Right hindlimb (tissue), 1 donor: Measurements from ENCODE around the gene SPOPL.
"Not testable (repeated sequence)": the region's sequence is repeated elsewhere in the genome, so short reads cannot be mapped to it uniquely, and the experiment has no call there.

ENCODE experiments used
- DNase-seq: peaks from one replicate; pipeline ENCODE4 v3.0.0-alpha.2; 2018

The SPOPL gene

DNA sequence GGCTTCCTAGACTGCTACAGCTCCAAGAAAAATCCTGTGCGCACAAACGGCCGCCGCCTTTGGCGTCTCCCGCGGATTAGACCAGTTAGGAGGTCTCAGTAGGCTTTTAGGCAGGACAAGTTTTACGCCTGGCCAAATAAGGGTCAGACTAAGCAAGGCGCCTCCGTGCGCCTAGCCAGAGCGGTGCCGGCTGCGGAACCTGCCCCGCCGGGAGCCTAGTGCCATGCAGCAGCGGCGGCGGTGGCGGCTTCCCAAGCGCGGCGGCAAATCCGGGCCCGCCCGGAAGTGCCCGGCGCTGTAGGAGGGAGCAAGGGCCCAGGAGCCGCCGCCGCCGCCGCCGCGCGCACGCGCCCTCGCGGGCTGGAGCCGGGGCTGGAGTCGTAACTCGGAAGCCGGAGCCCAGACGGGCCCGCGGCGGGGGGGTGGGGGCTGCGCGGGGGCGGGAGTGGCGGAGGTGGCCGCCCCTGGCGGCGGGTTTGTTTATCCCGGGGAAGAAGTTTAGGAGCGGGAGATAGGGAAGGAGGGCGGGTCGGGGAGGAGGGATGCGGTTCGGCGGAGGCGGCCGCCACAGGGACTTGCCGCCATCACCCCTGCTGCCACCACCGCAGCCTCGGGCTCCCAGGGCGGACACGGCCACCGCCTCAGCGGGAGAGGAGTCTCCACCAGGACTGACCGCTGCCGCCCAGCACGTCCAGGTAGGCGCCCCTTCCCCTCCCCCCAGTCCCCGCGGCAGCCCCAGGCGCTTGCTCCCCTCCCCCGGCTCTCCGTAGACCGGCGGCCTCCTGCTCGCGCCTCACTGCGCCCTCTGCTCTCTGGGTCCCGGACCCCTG is at the start of gene SPOPL:
Gene SPOPL, plus strand, starts transcription at position 346 of the 830 bp plus-strand sequence. CDS start 48,447 bp downstream, outside the sequence.
- peak; percentile 95 for DNase-seq

DNA sequence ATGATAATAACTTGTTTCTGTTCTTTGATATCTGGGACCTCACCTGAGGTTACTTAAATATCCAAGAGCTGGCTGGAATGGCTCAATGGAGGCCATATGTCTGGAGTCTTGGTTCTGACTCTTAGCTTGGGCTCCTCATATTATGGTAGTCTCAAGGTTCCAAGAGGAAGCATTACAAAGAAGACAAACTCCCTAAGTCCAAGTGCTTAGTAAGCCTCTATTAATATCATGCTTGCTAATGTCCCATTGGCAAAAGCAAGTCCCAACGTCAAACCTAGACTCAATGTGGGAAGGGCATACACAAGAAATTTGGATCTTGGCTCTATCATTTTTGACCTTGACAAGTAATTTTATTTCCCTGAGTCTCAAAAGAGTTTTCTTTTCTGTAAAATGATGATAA is 49.2 kb upstream of the SPOPL start:
- DNase-seq = no peak

- no peak for DNase-seq
These were observed 47.8 kb upstream of the SPOPL start for GRCh38 chr2:138453815-138454214.

- no peak for DNase-seq
These were observed 46.8 kb upstream of the SPOPL start for GRCh38 chr2:138454761-138455160.

GRCh38 chr2:138455275-138455674 is 46.3 kb upstream of the SPOPL start:
- DNase-seq = no peak

DNA sequence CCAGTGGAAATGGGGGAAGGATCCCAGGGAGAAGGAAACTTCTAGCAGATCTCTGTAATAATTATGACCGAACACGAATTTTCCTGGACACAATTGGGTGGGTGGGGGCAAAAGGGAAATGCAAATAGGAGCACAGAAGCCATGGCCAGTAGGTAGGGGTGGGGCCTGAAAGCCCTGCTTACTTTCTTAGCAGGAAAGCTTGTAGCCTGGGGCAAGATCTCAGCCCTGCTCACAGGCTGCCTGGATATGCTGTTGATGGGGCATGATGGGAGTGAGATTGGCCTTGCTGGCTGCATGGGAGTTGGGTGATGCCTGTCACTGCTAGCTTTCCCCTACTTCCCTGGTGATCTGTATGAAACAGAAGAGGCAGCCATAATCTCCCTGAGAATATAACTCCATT is 45.9 kb upstream of the SPOPL start:
- DNase-seq = no peak

DNA sequence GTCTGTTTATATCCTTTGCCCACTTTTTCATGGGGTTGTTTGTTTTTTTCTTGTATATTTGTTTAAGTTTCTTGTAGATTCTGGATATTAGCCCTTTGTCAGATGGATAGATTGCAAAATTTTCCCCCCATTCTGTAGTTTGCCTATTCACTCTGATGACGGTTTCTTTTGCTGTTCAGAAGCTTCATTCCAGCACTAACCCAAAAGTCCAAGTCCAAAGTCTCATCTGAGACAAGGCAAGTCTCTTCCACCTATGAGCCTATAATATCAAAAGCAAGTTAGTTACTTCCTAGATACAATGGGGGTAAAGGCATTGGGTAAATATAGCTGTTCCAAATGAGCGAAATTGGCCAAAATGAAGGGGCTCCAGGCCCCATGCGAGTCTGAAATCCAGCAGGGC is 38.9 kb upstream of the SPOPL start:
- not testable (repeated sequence) for DNase-seq

GRCh38 chr2:138468617-138469016 is 33.0 kb upstream of the SPOPL start:
- DNase-seq = no peak

DNA sequence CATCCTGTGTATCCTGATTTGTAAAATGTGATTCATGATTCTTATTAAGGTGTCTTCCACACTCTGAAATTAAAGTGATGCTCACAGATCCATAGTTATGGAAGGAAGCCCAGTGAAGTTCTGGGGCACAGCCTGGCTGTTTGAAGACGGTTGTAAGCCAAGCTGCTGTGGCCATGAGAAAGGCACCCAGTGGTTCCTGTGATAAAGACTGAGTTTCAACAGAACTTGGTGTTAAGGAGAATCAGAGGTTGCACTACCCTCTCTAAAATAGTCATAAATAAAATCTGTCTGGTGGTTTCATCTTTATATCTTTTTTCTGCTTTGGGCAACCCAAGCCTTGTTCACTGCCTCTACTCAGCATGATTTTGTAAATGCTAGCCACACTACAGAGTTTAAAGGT is 32.2 kb upstream of the SPOPL start:
- no peak for DNase-seq

- no peak for DNase-seq
These were observed 30.6 kb upstream of the SPOPL start for GRCh38 chr2:138470941-138471340.

GRCh38 chr2:138474100-138474825 is 27.3 kb upstream of the SPOPL start:
- no peak for DNase-seq

DNA sequence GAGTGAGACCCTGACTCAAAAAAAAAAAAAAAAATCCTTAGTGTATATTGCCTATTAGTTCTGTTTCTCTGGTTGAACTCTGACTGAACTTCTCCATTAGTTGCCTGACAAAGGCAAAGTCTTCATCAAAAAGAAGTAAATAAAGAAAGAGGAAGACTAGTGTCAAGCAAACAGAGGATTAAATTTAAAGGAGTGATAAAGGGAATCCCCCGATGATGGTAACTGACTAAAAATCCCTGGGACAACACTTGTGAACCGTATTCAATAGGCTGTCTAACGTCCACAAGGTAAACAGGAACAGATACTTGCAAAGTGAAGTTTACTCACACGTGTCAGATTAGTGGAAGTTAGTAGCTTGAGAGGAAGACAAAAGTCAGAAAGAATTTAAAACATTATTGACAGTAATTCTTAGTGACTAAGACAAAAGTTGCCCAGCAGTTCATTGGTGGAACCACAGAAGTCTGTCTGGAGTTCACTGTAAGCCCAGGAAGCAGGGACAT is 26.2 kb upstream of the SPOPL start:
- no peak for DNase-seq

DNA sequence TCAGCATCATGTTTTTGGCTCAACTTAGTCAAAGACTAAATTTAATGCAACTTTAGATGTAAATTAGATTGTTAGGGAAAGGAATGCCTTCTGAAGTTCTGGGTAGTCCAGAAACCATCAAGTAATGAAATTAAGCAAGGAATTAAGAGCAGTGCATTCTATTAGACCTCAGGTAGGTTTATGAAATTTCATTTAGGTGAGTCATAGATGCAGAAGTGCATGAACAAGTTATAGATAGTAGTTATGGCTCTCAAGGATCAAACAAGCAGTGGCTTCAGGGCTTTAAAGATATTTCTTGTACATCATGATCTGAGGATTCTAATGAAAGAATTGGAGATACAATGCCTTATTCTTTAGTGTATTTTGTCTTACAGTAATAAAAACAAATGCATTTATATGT is 25.4 kb upstream of the SPOPL start:
- no peak for DNase-seq

DNA sequence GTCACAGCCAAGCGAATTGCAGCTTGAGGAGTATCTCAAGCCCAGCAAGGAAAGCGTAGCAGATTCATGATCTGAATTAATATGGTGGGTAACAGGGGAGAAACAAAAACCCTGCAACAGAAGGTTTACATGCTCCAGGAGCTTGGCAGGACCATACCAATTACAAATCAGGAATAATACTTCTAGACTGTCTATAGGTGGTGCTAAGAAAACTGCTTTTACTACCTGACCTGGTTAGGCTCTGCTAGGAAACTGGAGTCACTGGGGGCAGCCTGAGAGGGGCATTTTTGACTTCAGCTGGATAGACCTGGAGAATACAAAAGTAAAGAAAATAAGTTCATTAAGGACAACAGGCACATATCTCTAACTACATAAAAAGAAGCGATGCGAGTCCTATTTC is 24.6 kb upstream of the SPOPL start:
- no peak for DNase-seq

GRCh38 chr2:138482796-138483195 is 18.8 kb upstream of the SPOPL start:
- not testable (repeated sequence) for DNase-seq

- DNase-seq = no peak
These were observed 16.6 kb upstream of the SPOPL start for GRCh38 chr2:138485019-138485418.

DNA sequence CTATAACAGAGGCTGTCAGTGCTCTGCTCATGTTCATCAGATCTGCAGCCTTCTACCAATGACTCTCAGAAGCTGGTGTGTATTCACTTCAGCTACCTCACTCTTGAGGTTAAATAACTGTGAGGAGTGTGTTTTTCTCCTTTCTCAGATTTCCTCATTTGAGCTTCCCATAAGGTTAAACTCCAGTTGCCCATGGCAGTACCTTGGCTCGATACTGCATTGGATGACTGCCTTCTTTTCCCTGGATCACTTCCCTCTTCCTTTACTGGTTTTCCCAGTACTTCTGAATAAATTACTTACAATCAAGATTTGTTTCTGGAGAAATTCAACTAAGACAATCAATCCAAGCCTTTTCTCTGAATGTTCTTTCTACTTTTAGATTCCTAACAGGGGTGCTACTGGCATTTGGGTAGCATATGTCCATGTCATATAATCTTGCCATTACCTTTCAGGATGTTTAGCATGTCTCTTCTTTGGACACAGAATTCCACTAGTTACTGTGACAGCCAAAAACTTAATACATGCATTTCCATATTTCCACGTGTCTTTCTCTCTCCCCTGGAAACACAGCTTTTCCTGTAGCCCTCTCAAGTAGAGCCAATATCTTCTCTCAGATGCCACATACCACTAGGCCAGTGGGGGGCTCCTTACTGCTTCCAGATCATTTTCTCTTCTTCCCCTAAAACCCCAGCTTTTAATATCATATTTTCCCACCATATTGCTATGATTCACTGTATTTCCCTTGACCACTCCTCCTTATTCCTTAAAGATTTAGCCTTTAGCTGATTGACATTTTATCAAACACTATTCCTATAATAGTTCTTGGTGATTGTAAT is 15.0 kb upstream of the SPOPL start:
- no peak for DNase-seq

GRCh38 chr2:138490673-138491494 is 10.7 kb upstream of the SPOPL start:
- no peak for DNase-seq

DNA sequence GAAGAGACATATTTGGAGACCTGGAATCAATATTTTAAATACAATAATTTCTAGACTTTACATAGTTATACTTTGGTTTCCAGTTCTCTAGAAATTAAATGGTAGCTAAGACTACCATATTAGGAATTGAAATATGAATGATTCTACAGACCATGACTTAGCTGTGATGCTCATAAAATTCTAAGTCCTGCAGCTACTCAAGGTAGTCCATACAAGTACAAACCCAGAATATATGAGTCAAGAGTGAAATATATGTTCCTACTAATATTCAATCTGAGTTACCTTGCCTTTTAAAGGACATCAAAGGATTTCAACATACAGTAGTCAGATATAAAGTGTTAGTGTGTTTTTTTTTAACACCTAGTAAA is 10.1 kb upstream of the SPOPL start:
- no peak for DNase-seq

GRCh38 chr2:138492160-138492559 is 9.4 kb upstream of the SPOPL start:
- DNase-seq = no peak

GRCh38 chr2:138493334-138493733 is 8.2 kb upstream of the SPOPL start:
- DNase-seq = no peak

DNA sequence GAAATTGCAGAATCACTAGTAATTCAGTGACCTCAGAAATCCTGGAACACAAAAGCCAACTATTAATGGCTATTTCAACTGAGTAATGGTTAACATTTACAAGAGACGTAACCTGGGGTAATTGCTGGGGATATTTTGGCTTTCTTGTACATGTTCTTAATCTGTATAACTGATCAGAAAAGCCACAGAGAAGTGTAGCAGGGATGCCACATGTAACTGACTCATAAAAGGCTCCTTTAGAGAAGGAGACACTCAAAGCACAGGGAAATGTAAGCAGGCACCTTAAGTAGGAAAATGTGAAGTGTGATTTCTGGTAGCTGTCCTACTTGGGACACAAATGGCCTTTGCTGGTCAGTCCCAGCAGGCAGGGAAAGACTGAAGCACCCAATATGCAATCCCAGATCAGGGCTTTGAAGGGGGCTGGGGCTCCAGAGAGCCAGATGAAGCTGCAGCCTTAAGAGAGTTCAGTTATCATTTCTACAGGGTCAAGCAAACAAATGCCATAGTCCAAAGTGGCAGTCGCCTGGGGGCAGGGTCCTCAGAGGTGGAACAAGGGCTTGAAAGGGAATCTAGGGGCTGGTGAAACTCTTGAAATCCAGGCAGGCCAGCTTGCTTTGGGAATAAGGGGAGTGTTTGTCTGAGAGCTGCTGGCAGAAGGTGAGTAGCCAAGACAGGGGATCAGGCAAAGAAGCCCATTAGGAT is 7.2 kb upstream of the SPOPL start:
- no peak for DNase-seq
